ENCODE data around the gene P3H1.
A peak's percentile ranks its signal among the peaks of the same experiment; 100 is the strongest.
"Not testable (repeated sequence)": the region's sequence is repeated elsewhere in the genome, so short reads cannot be mapped to it uniquely, and the experiment has no call there.

P3H1 gene, protein sequence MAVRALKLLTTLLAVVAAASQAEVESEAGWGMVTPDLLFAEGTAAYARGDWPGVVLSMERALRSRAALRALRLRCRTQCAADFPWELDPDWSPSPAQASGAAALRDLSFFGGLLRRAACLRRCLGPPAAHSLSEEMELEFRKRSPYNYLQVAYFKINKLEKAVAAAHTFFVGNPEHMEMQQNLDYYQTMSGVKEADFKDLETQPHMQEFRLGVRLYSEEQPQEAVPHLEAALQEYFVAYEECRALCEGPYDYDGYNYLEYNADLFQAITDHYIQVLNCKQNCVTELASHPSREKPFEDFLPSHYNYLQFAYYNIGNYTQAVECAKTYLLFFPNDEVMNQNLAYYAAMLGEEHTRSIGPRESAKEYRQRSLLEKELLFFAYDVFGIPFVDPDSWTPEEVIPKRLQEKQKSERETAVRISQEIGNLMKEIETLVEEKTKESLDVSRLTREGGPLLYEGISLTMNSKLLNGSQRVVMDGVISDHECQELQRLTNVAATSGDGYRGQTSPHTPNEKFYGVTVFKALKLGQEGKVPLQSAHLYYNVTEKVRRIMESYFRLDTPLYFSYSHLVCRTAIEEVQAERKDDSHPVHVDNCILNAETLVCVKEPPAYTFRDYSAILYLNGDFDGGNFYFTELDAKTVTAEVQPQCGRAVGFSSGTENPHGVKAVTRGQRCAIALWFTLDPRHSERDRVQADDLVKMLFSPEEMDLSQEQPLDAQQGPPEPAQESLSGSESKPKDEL

DNA sequence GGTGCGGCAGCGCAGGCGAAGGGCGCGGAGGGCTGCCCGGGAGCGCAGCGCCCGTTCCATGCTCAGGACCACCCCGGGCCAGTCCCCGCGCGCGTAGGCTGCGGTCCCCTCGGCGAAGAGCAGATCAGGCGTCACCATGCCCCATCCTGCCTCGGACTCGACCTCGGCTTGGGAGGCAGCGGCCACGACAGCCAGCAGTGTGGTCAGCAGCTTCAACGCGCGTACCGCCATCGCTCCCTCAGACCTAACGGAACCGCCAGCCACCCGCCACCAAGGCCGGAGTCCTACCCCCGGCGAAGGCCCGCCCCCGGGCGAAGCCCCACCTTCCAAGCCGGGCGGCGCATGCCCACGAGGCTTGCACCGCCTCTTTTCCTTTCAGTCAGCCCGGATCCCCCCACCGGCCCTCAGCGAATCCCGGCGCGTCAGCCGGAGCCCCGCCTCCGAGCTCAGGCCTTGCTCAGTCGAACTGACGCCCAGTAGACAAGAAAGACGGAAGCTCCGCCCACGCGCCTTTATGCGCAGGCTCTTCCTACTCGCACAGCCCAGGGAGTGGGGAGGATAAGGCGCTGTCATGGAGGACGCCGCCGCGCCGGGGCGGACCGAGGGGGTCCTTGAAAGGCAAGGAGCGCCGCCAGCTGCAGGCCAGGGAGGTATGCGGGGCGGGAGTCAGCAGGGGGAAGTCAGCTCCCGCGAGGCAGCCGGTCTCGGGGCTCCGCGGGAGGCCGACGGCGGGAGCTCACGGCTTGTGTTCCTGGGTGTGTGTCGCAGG, at the start of gene P3H1, which contains the start of gene C1orf50:
P3H1 (minus strand) TSS at position 288 of the 769 bp plus-strand sequence; CDS start at position 231, 57 bp downstream.
C1orf50 (plus strand) TSS at position 509 of the 769 bp plus-strand sequence; CDS start at position 572, 63 bp downstream.
- DNase-seq (ENCODE audit: low spot score), result peak; percentile 95

GRCh38 chr1:42815941-42816584, 49.2 kb upstream of the P3H1 start:
- DNase-seq (ENCODE audit: low spot score), result no peak

GRCh38 chr1:42814815-42815214, 48.0 kb upstream of the P3H1 start:
- not testable (repeated sequence) for DNase-seq (ENCODE audit: low spot score)

GRCh38 chr1:42807056-42807668, 40.3 kb upstream of the P3H1 start:
- no peak for DNase-seq (ENCODE audit: low spot score)

- DNase-seq (ENCODE audit: low spot score), result no peak
Observed at GRCh38 chr1:42806593-42806992, 39.8 kb upstream of the P3H1 start.

DNA sequence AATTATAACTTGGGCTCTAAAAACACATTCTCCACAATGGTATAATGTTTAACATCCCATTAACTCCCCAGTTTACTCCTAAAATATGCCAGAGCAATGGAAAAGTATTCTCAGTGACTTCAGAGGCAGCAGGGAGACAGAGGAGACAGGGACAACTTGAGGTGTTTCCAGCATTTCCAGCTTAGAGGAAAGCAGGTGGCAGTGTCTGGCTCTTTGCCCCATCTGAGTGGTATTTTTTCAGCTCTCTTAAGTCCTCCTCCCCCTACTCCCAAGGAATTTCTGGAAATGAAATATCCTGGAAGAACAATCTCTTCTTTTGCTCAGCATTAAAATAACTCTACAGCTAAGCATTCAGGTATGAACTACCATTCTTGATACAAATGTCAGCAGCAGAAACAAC, 39.3 kb upstream of the P3H1 start:
- DNase-seq (ENCODE audit: low spot score), result no peak

DNA sequence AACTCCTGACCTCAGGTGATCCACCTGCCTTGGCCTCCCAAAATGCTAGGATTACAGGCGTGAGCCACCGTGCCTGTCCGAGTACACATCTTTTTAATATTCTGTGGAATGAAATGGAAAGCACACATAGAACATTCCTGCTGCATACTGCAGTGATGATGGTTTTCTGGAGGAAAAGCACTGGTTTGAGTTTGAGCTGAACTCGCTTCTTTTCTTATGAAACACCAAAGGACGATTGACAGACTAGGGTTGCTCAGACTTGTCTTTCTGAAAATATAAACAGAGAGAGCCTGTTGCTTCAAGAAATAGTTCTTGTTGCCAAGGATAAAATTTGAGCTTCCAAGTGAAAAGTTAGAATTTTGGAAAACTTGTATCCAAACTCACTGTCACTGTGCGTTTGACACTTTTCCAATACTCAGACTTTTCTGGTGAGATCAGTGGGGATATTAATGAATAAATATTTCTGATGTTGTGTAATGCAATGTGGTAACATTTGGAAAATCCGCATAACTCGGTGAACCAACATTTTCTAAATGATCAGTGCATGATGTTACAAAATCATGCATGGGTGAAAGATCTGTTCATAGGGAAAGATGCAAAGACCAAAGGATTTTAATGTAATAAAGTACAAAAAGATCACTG, 35.1 kb upstream of the P3H1 start:
- DNase-seq (ENCODE audit: low spot score), result no peak

GRCh38 chr1:42797979-42798378, 31.2 kb upstream of the P3H1 start:
- DNase-seq (ENCODE audit: low spot score), result no peak

- no peak for DNase-seq (ENCODE audit: low spot score)
Observed at GRCh38 chr1:42797414-42797813, 30.6 kb upstream of the P3H1 start.

- DNase-seq (ENCODE audit: low spot score), result no peak
Observed at GRCh38 chr1:42793824-42794223, 27.0 kb upstream of the P3H1 start.

GRCh38 chr1:42788021-42788420, 21.2 kb upstream of the P3H1 start:
- no peak for DNase-seq (ENCODE audit: low spot score)

- DNase-seq (ENCODE audit: low spot score), result no peak
Observed at GRCh38 chr1:42786097-42786496, 19.3 kb upstream of the P3H1 start.

DNA sequence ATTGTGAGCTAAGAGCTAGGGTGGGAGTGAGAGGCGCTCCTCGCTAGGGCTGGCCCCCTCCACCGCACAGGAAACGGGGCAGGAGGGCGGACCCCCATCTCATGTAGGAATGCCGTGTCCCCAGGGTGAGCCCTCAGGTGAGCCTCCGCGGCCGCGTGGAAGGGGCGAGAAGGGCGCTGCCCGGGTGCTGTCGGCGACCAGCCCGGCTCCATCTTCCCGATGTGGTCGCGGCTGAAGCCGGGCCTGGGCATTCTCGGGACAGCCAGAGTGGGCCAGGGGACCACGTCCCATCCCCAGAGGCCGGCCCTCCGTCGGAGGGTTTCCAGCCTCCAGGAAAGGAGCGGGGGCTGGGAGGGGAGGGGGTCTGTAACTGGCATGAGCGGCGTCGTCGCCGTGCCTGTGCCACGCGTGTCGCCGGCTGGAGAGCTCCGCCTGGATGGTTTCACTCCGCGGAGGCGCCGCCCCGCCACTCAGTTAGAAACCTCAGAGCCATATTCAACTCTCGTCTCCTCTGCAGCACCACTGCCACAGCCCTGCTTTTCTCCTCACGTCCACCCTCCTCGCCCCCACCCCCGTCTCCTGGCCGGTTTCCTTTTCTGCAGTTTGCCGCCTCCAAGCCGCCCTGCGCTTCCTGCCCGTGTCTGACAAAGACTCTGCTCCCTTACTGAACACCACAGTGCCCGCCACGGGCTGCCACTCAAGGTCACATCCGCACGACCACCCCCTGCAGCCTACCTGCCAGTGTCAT, 18.3 kb upstream of the P3H1 start, which contains the start of gene TMEM269:
TMEM269 (plus strand) TSS at position 46 of the 748 bp plus-strand sequence. CDS start 4,903 bp downstream, outside the sequence.
- peak; percentile 46 for DNase-seq (ENCODE audit: low spot score)

DNA sequence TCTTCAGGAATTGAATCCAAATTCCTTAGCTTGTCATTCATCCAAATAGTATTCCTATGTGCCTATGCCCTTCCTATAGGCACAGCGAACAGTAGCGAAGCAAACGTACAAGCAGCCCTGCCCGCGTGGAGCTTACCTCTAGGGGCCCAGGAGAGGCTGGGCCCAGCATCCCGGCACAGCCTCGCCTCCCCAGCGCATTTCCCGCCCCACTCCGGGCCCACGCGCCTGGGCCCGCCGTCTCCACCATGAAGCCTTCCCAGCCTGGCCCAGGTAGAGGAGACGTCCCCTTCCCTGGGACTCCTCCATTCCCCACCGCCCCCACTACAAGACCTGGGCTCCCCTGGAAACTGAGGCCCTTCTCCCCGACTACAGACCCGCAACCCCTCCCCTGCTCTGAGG, 17.7 kb upstream of the P3H1 start:
- DNase-seq (ENCODE audit: low spot score), result peak; percentile 29

DNA sequence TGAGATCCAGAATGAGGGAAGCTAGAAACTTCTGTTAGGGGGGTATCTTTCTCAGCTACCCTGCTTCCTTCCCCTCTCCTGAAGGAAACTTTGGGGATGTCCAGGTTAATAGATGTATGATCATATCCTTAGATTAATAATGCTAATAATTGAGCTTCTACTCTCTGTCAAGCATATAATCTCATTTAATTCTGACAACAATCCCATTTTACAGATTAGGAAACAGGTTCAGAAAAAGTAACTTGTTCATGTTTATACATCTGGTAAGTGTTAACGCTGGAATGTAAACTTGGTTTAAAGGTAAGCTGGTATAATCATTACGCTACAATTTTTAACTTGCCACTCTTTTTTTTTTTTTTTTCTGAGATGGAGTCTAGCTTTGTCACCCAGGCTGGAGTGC, 16.3 kb upstream of the P3H1 start:
- DNase-seq (ENCODE audit: low spot score), result no peak

GRCh38 chr1:42780176-42780575, 13.3 kb upstream of the P3H1 start:
- DNase-seq (ENCODE audit: low spot score), result no peak

DNA sequence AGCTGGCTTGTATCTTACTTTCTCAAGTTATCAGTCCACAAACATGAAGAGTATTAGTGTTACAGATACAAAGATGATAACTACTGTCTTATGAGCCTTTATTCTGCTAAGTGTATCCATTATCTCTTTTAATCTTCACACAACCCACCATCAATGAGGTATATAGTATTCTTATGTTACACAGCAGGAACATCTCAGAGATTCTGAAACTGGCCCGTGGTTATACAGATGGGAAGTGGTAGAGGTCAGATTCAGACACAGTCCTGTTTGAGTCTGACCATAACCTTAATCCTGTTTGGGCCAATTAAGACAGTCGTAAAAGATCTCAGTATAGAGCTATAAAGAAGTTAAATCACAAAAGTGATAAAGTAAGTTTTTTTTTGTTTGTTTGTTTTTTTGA, 12.9 kb upstream of the P3H1 start:
- DNase-seq (ENCODE audit: low spot score), result no peak

GRCh38 chr1:42777852-42778251, 11.0 kb upstream of the P3H1 start:
- peak; percentile 70 for DNase-seq (ENCODE audit: low spot score)

- DNase-seq (ENCODE audit: low spot score), result no peak
Observed at GRCh38 chr1:42776502-42776901, 9.7 kb upstream of the P3H1 start.

DNA sequence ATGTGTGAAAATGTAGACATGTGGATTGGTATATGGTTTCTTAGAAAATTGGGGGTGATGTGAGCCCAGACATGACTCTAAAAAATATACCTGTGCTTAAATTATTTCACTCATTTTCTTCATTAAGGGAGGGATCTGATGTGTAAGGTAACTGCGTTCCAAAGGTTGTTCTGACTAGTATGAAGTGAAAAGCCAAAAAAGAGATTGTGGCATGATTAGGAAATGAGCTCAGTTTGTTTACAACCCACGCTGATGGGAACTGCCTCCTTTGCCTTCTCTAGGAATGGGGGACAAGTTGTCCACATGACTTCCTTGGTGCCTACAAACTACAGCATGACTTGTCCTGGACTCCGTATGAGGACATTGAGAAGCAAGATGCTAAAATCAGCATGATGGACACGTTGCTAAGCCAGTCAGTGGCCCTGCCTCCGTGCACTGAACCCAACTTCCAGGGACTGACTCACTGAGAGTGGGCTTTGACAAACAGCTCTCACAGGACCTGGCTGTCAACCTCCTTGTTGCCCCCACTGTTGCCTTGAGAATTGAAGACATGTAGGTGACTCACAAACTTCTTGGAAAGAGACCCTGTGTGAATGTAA, 8.2 kb upstream of the P3H1 start:
- DNase-seq (ENCODE audit: low spot score), result no peak
